Activated naive CD8-positive, alpha-beta T cell treated with anti-CD3 and anti-CD28 coated beads, Interleukin-2, amount 50 U/mL, for 24 hours (primary cell): Measurements from ENCODE around the gene TPBGL.

Experiments used
- ATAC-seq: fragments of 150-1000 bp; cut with Tn5 transposase; one replicate; pipeline ENCODE4 v1.10.0; 2021
- DNase-seq: peaks from one replicate; pipeline ENCODE4 v3.0.0; 2021
- H3K27ac Mint-ChIP-seq: one replicate; pipeline ENCODE4 v1.8.0; 2021; ENCODE audit warnings: mild to moderate bottlenecking, mixed read lengths
- H3K27me3 Mint-ChIP-seq: one replicate; pipeline ENCODE4 v1.8.0; 2021; ENCODE audit warnings: mixed read lengths
- H3K36me3 Mint-ChIP-seq: one replicate; pipeline ENCODE4 v1.8.0; 2021; ENCODE audit warnings: low read depth, mixed read lengths
- H3K4me1 Mint-ChIP-seq: one replicate; pipeline ENCODE4 v1.8.0; 2021; ENCODE audit warnings: mixed read lengths
- H3K4me3 Mint-ChIP-seq: one replicate; pipeline ENCODE4 v1.8.0; 2021; ENCODE audit warnings: mild to moderate bottlenecking, moderate library complexity, mixed read lengths
- H3K9me3 Mint-ChIP-seq: one replicate; pipeline ENCODE4 v1.8.0; 2021; ENCODE audit warnings: mixed read lengths

Gene TPBGL

GRCh38 chr11:75240311-75241035 is at the start of gene TPBGL:
Gene TPBGL, plus strand, starts transcription at chr11:75240774. Its CDS starts 276 bp downstream, at chr11:75241050.
- H3K36me3 Mint-ChIP-seq: no peaks in the 10 kb centered on the region
- H3K4me3 Mint-ChIP-seq: peak within 1 kb of the TSS; percentile 70
- peaks cover 50% of the 10 kb centered on the region for H3K27me3 Mint-ChIP-seq
- peak; percentile 24 for DNase-seq
- no peak within 1 kb of the TSS for H3K27ac Mint-ChIP-seq
- H3K9me3 Mint-ChIP-seq: no peaks in the 10 kb centered on the region
- no peak for ATAC-seq
- peaks cover 17% of the 10 kb centered on the region for H3K4me1 Mint-ChIP-seq

- Mint-ChIP-seq H3K9me3 (no peaks in the 10 kb centered on the region), H3K4me3 (no peak overlapping the region), H3K27ac (no peak overlapping the region), H3K36me3 (no peaks in the 10 kb centered on the region), H3K27me3 (peaks cover 2% of the 10 kb centered on the region), H3K4me1 (no peaks in the 10 kb centered on the region)
- DNase-seq (no peak), ATAC-seq (no peak)
Observed at GRCh38 chr11:75191330-75191717, 49.2 kb upstream of the TPBGL start.

GRCh38 chr11:75193271-75193670 is 47.3 kb upstream of the TPBGL start:
- Mint-ChIP-seq H3K4me1 (no peaks in the 10 kb centered on the region), H3K9me3 (no peaks in the 10 kb centered on the region), H3K4me3 (no peak overlapping the region), H3K27ac (no peak overlapping the region), H3K27me3 (peaks cover 5% of the 10 kb centered on the region), H3K36me3 (no peaks in the 10 kb centered on the region)
- no peak for ATAC-seq
- no peak for DNase-seq

GRCh38 chr11:75193711-75194110 is 46.9 kb upstream of the TPBGL start:
- no peaks in the 10 kb centered on the region for H3K36me3 Mint-ChIP-seq
- no peak overlapping the region for H3K27ac Mint-ChIP-seq
- H3K27me3 Mint-ChIP-seq: peaks cover 5% of the 10 kb centered on the region
- H3K9me3 Mint-ChIP-seq: no peaks in the 10 kb centered on the region
- no peaks in the 10 kb centered on the region for H3K4me1 Mint-ChIP-seq
- no peak for ATAC-seq
- no peak overlapping the region for H3K4me3 Mint-ChIP-seq
- no peak for DNase-seq

- no peak for DNase-seq
- no peak for ATAC-seq
- H3K36me3 Mint-ChIP-seq: no peaks in the 10 kb centered on the region
- H3K9me3 Mint-ChIP-seq: no peaks in the 10 kb centered on the region
- no peak overlapping the region for H3K4me3 Mint-ChIP-seq
- H3K4me1 Mint-ChIP-seq: no peaks in the 10 kb centered on the region
- no peak overlapping the region for H3K27ac Mint-ChIP-seq
- H3K27me3 Mint-ChIP-seq: peaks cover 5% of the 10 kb centered on the region
Observed at GRCh38 chr11:75194147-75194546, 46.4 kb upstream of the TPBGL start.

GRCh38 chr11:75195167-75195962 is 45.2 kb upstream of the TPBGL start:
- Mint-ChIP-seq H3K9me3 (no peaks in the 10 kb centered on the region), H3K27ac (no peak overlapping the region), H3K36me3 (no peaks in the 10 kb centered on the region), H3K4me1 (no peaks in the 10 kb centered on the region), H3K4me3 (no peak overlapping the region), H3K27me3 (peaks cover 5% of the 10 kb centered on the region)
- no peak for ATAC-seq
- no peak for DNase-seq

GRCh38 chr11:75196426-75196825 is 44.1 kb upstream of the TPBGL start:
- no peak for DNase-seq
- H3K4me1 Mint-ChIP-seq: no peaks in the 10 kb centered on the region
- H3K9me3 Mint-ChIP-seq: no peaks in the 10 kb centered on the region
- H3K27ac Mint-ChIP-seq: no peak overlapping the region
- no peak overlapping the region for H3K4me3 Mint-ChIP-seq
- ATAC-seq: no peak
- H3K36me3 Mint-ChIP-seq: no peaks in the 10 kb centered on the region
- peaks cover 5% of the 10 kb centered on the region for H3K27me3 Mint-ChIP-seq

- ATAC-seq (no peak), DNase-seq (no peak)
- Mint-ChIP-seq H3K4me3 (no peak overlapping the region), H3K36me3 (no peaks in the 10 kb centered on the region), H3K27ac (no peak overlapping the region), H3K27me3 (peaks cover 5% of the 10 kb centered on the region), H3K4me1 (no peaks in the 10 kb centered on the region), H3K9me3 (no peaks in the 10 kb centered on the region)
Observed at GRCh38 chr11:75197512-75198277, 42.9 kb upstream of the TPBGL start.

- Mint-ChIP-seq H3K9me3 (no peaks in the 10 kb centered on the region), H3K36me3 (no peaks in the 10 kb centered on the region), H3K27me3 (peaks cover 5% of the 10 kb centered on the region), H3K27ac (no peak overlapping the region), H3K4me3 (no peak overlapping the region), H3K4me1 (no peaks in the 10 kb centered on the region)
- ATAC-seq (no peak), DNase-seq (no peak)
Observed at GRCh38 chr11:75198278-75198973, 42.1 kb upstream of the TPBGL start.

GRCh38 chr11:75199412-75199955 is 41.1 kb upstream of the TPBGL start:
- no peak for ATAC-seq
- H3K4me3 Mint-ChIP-seq: no peak overlapping the region
- H3K36me3 Mint-ChIP-seq: no peaks in the 10 kb centered on the region
- H3K27me3 Mint-ChIP-seq: peaks cover 5% of the 10 kb centered on the region
- H3K27ac Mint-ChIP-seq: no peak overlapping the region
- no peaks in the 10 kb centered on the region for H3K4me1 Mint-ChIP-seq
- no peak for DNase-seq
- no peaks in the 10 kb centered on the region for H3K9me3 Mint-ChIP-seq

- ATAC-seq (no peak), DNase-seq (no peak)
- H3K4me1 Mint-ChIP-seq: no peaks in the 10 kb centered on the region
- H3K27ac Mint-ChIP-seq: no peak overlapping the region
- H3K27me3 Mint-ChIP-seq: peaks cover 5% of the 10 kb centered on the region
- no peaks in the 10 kb centered on the region for H3K36me3 Mint-ChIP-seq
- H3K4me3 Mint-ChIP-seq: no peak overlapping the region
- H3K9me3 Mint-ChIP-seq: no peaks in the 10 kb centered on the region
Observed at GRCh38 chr11:75200051-75200450, 40.5 kb upstream of the TPBGL start.

- H3K36me3 Mint-ChIP-seq: no peaks in the 10 kb centered on the region
- no peak overlapping the region for H3K4me3 Mint-ChIP-seq
- H3K9me3 Mint-ChIP-seq: no peaks in the 10 kb centered on the region
- H3K27me3 Mint-ChIP-seq: peaks cover 5% of the 10 kb centered on the region
- DNase-seq (no peak), ATAC-seq (no peak)
- H3K4me1 Mint-ChIP-seq: no peaks in the 10 kb centered on the region
- H3K27ac Mint-ChIP-seq: no peak overlapping the region
Observed at GRCh38 chr11:75200531-75200930, 40.0 kb upstream of the TPBGL start.

GRCh38 chr11:75201771-75202170 is 38.8 kb upstream of the TPBGL start:
- H3K9me3 Mint-ChIP-seq: no peaks in the 10 kb centered on the region
- H3K27me3 Mint-ChIP-seq: no peaks in the 10 kb centered on the region
- ATAC-seq (no peak), DNase-seq (no peak)
- no peaks in the 10 kb centered on the region for H3K4me1 Mint-ChIP-seq
- H3K36me3 Mint-ChIP-seq: no peaks in the 10 kb centered on the region
- H3K27ac Mint-ChIP-seq: no peak overlapping the region
- H3K4me3 Mint-ChIP-seq: no peak overlapping the region

GRCh38 chr11:75202195-75202594 is 38.4 kb upstream of the TPBGL start:
- Mint-ChIP-seq H3K27me3 (peaks cover under 1% of the 10 kb centered on the region), H3K4me1 (no peaks in the 10 kb centered on the region), H3K36me3 (no peaks in the 10 kb centered on the region), H3K4me3 (no peak overlapping the region), H3K9me3 (no peaks in the 10 kb centered on the region), H3K27ac (no peak overlapping the region)
- DNase-seq (no peak), ATAC-seq (no peak)
